Measurements from ENCODE around the gene PTPN23.

GRCh38 chr3:47416041-47416440, 35.2 kb downstream of the PTPN23 start:
- TF ChIP-seq, protein P1, sequence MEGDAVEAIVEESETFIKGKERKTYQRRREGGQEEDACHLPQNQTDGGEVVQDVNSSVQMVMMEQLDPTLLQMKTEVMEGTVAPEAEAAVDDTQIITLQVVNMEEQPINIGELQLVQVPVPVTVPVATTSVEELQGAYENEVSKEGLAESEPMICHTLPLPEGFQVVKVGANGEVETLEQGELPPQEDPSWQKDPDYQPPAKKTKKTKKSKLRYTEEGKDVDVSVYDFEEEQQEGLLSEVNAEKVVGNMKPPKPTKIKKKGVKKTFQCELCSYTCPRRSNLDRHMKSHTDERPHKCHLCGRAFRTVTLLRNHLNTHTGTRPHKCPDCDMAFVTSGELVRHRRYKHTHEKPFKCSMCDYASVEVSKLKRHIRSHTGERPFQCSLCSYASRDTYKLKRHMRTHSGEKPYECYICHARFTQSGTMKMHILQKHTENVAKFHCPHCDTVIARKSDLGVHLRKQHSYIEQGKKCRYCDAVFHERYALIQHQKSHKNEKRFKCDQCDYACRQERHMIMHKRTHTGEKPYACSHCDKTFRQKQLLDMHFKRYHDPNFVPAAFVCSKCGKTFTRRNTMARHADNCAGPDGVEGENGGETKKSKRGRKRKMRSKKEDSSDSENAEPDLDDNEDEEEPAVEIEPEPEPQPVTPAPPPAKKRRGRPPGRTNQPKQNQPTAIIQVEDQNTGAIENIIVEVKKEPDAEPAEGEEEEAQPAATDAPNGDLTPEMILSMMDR (conservative IDR thresholded peaks at IDR 0.05; ENCODE audit: low read length), result no peak
- no peak for TF ChIP-seq EZH2phosphoT487 (IDR thresholded peaks at IDR 0.05; ENCODE audit: borderline replicate concordance)
